Fibroblast of skin of left quadriceps (primary cell): ENCODE results near the gene ABCC6.
"Not testable (repeated sequence)": the region's sequence is repeated elsewhere in the genome, so short reads cannot be mapped to it uniquely, and the experiment has no call there.

ENCODE experiments used
- DNase-seq, 2 experiments: peaks; one replicate each; pipeline ENCODE4 v3.0.0-alpha.2; 2013; ENCODE audit warnings: low read depth in 2 of 2

Gene ABCC6

DNA sequence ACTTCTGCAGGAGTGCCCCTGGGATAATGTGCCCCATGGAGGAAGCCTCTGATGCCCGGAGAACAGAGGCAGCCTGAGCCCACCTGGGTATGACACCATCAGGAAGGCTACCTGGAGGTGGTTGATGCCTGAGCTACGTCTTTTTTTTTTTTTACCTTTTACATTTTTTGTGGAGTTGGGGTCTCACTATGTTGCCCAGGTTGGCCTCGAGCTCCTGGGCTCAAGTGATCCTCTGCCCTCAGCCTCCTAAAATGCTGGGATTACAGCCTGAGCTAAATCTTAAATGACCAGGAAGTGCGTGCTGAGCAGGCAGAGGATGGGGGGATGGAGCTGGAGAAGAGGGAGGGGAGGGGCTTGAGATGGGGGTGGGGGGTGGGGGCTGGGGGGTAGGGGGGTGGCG, 32.7 kb downstream of the ABCC6 start:
- DNase-seq, result no peak

DNA sequence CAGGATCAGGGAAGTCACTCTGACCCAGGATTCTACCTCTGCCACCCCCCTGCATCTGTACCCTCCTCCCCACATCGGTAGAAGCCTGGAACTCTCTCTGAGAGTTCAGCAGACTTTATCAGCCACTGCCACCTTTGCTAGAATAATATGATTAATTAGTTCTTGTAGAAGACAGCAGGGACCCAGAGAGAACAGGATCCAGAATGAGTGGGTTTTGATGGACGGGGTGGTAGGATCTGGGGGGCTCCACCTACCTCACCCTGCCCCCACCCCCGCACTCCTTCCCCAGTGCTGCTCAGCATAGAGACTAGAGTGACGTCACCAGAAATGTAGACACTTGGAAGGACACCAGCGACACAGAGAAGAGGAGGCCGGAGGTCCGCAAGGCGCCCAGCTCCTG, 33.5 kb downstream of the ABCC6 start:
- no peak for DNase-seq

DNA sequence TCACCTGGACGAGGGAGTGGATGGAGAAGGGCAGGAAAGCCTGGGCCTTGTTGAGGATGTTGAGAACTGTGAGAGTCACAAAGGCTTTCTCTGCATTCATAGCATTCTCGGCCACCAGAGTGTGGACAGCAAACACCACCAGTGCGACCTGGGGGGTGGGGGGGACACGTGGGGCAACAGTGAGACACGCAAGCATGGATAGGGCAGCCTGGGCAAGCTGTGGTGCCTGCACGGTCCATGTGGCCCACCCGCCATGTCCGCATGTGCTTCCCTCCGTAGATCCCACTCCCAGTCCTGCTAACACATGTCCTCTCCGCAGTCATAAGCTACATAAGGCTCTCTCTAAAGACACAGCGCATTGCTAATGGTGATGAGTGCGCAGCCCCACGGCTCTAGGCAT, 34.5 kb downstream of the ABCC6 start:
- DNase-seq, result no peak

DNA sequence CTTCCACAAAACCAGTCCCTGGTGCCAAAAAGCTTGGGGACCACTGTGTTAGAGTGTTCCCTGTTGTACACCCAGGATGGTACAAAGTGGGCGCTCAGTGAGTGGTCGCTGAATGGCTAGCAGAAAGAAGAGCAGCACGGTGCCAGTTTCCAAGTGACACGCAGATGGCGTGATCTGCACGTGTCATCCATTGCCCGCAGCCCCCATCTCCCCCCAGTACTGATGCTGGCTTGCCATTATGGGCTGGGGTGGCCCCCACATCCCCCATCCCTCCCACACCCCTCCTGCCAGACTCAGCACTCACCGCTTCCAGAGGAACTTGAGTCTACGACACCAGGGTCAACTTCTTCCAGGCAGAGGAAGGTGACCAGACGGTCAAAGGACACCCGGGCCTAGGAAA, 36.5 kb downstream of the ABCC6 start:
- no peak for DNase-seq

DNA sequence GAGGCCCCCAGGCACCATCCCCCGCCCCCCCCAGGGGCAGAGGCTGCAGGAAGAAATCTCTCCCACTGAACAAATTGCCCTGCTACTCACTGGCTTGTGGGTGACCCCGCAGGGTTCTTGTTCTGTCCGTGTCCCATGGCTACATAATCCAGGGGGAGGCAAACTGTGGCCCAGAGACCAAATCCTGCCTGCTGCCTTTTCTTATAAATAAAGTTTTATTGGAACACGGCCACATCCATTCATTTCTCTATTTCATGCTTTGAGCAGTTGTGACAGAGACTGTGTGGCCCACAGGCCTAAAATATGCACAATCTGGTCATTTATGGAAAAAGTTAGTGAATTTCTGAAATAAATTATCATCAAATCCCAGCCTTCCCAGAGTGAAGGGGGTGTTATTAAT, 38.2 kb downstream of the ABCC6 start:
- DNase-seq, result no peak

DNA sequence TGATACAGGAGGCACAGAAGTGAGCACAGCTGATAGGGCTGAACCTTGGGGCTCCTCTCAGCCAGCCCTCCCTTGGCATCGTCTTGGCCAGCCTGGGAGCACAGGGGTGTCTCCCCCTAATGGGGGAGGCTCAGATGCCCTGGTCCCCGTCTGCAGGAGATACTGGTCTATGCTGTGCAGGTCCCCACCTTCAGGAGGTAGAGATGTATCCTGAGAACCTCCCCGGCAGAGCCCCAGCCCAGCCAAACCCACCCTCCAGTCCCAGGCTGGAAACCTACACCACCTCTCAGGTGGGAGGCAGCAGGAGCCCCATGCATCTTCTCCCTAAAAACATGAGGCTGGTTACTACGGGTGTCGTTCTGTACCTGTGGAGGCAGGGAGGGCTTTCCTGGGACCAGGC, 38.7 kb downstream of the ABCC6 start:
- no peak for DNase-seq

DNA sequence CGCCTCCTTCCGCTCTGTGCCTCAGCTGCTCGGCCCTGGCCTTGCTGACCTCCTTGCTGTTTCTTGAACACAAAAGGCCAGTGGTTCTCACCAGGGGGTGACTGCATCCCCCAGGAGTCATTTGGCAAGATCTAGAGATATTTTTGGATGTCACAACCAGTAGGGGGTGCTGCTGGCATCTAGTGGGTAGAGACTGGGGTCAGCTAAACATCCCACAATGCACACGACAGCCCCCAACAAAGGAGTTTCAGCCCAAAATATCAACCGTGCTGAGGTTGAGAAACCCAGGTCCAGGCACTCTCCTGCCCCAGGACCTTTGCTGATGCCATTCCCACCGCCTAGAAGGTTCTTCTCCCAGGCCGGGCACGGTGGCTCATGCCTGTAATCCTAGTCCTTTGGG, 39.7 kb downstream of the ABCC6 start:
- no peak for DNase-seq

DNA sequence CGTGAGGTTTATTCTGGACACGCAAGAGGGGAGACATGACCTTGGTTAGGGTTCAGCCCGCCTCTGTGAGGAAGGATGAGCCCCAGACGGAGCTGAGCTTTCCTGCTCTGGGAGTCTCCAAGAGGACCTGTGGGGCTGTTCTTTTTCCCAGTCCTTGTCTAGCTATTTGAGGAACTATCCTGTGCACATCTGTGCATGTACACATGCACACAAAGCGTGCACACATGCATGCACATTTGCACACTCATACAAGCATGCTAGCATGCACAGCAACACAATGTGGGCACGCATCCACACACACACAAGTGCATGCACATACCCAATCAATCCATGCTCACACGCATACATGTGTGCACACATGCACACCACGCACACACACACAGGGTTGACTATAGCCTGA, 40.4 kb downstream of the ABCC6 start:
- no peak for DNase-seq

DNA sequence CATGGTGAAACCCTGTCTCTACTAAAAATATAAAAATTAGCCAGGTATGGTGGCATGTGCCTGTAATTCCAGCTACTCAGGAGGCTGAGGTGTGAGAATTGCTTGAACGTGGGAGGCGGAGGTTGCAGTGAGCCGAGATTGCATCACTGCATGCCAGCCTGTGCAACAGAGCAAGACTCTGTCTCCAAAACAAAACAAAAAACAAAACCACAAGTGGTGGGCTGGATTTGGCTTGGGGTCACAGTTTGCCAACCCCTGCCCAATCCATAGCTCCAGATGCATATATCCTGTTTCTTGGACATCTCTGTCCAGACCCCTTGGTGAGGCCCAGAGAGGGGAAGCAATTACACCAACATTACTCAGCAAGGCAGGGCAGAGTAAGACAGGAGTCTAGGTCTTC, 41.5 kb downstream of the ABCC6 start:
- not testable (repeated sequence) for DNase-seq

DNA sequence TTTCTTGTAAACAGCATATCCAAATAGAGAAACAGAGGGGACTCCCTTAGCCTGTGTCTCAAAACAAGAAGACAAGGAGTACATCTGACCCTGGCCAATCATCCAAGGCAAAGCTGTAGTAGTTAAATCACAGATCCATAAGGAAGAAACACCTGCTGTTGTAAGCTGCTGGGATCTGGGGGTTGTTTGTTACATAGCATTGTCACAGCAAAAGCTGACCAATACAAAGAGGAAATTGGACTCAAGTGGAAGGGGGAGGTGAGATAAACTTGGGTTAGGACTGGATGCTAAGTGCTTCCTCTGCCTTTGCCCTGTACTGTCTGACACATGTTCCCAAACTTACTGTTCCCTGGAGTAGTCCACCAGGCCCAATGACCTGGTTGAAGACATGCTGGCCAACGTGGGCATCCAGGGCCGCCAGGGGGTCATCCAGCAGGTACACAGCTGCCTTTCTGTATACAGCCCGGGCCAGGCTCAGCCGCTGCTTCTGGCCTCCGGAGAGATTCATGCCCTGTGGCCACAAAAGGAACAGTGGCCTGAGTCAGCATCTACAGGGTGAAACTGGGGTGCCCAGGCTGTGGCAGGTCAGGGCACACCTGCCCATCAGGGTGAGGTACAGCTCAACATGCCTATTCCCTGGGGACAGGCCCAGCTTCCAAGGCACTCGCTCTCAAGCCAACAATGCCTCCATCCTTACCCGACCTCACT, 44.7 kb downstream of the ABCC6 start:
- DNase-seq, result no peak

DNA sequence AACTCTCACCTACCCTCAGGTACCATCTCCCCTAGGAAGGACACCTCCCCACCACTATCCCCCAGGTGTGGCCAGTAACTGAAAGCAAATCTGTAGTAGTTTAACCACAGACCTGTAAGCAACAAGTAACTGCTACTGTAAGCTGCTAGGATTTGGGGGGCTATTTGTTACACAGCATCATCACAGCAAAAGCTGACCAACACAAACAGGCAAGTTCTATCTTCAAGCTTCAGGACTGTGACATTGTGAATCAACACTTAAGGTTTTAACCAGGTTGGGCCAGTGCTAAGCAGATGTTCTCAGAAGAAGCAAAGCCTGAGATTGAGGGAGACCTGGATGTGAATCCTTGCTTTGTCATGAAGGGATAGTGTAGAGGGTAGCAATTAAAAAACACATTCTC, 47.0 kb downstream of the ABCC6 start:
- DNase-seq, result no peak

DNA sequence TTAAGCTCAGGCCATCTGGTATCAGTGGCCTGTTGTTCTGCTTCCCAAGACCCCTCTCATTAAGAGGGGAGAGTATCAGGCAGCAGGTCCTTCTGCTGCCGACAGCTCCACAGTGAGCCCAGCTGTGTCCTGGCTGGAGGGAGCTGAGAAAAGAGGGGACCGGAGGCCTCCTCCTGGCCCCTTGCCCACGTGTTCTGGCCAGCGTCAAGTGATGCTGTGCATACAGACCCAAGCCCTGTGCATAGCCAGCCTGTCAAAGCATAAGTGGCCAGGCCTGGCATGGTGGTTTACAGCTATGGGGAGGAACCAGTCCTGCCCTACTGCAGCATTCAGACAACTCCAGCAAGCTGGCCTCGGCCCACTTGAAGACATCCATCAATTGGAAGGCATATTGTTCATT, 48.0 kb downstream of the ABCC6 start:
- no peak for DNase-seq

DNA sequence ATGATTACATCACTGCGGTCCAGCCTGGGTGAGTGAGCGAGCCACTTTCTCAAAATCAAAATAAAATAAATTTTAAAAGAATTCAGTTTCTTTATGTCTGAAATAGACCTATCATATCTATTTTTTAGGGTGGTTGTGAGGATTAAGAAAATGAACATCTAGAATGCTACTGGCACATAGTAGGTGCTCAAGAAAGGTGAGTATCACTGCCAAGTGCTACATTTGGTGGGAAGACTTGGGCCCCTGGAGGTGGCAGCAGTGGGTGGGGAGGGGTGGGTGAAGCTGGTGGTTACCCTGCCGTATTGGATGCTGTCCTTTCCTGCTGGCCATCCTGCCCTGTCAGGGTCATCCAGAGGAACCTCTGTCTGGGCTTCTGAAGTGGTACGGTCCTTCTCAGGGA, 50.3 kb downstream of the ABCC6 start:
- no peak for DNase-seq

DNA sequence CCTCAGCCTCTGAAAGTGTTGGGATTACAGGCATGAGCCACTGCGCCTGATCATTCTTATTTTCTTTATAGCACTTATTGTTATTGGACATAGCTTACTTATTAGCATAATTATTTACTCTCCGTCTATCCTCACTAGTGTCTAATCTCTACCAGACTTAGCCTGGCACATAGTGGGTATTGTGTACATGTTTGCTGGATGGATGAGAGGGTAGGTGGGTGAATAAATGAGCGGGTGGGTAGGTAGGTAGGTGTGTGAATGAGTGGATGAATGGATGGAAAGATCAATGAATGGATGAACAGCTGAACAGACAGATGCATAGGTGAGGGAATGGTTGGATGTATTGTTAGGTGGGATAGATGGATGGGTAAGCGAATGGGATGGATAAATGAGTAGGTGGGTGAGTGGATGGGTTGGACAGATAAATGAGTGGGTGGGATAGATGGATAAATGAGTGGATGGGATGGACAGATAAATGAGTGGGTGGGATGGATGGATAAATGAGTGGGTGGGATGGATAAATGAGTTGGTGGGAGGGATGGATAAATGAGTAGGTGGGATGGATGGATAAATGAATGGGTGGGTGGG, 51.9 kb downstream of the ABCC6 start:
- DNase-seq, result no peak

DNA sequence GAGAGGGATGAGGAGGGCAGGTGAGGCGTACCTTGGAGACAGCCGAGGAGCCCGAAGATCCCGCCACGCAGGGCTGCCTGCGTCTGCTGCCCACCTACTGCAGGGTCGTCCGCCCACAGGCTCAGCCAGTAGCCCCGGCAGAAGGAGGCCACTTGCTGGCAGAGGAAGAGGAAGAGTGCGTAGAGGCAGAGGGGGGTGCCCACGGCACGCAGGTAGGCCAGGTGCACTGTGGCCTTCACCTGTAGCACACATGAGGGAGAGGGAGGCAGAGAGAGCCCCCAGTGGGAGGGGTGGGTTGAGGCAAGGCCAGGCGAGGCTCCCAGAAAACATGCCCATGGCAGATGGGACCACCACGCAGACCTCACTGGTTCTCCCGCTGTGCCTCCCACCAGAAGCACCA, 53.7 kb downstream of the ABCC6 start:
- no peak for DNase-seq

DNA sequence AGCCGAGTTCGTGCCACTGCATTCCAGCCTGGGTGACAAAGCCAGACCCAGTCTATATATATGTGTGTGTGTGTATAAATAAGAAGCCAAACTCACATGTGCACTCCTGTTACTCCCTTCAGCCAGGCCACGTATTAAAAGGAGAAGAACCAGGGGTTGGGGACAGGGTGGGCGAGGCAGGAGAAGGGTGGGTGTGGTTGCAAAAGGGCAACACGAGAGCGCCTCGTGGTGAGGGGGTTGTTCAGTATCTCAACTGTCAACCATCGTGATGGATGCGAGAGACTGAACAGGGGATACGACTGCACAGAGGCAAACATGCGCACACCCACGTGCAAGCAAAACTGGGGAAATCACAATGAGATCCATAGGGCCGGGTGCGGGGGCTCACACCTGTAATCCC, 54.9 kb downstream of the ABCC6 start:
- no peak for DNase-seq

DNA sequence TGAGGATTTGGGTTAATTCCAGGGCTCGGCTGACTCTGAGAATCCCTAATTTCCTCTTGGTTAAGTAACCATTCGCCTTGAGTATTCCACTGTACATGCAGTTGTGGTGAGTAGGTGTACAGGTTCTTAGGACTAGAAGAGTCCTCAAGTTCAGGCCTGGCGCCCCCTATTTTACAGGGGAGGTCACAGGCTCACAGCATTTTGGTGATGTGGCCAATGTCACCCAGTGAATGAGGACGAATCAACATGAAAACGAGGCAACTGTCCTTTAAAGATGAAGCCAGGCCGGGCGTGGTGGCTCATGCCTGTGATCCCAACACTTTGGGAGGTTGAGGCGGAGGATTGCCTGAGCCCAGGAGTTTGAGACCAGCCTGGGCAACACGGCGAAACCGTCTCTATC, 55.4 kb downstream of the ABCC6 start:
- DNase-seq, result no peak

DNA sequence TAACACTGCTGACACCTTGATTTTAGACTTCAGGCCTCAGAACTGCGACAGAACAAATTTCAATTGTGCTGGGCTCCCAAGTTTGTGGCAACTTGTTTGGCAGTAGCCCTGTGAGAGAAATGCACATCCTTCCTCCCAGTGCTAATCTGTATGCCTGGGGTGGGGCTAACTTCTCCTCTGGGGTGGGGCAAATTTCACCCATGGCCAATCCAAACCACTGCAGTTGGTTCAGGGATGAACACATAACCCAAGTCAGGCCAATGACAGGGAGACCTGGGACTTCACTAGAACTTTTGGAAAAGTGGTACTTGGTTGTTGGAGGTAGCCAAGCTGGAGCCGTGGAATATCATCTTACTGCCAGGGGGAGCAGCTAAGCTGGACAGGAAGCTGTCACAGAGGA, 56.3 kb downstream of the ABCC6 start:
- DNase-seq, result no peak

DNA sequence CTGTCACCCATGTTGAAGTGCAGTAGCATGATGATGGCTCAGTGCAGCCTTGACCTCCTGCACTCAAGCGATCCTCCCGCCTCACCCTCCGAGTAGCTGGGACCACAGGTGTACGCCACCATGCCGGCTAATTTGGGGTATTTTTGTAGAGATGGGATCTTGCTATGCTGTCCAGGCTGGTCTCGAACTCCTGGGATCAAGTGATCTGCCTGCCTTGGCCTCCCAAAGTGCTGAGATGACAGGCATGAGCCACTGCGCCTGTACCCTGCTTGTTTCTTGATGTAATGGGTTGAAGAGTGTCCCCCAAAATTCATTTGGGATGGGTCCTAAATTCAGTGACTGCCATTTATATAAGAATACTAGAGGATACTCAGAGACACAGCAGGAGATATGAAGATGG, 57.2 kb downstream of the ABCC6 start:
- no peak for DNase-seq

DNA sequence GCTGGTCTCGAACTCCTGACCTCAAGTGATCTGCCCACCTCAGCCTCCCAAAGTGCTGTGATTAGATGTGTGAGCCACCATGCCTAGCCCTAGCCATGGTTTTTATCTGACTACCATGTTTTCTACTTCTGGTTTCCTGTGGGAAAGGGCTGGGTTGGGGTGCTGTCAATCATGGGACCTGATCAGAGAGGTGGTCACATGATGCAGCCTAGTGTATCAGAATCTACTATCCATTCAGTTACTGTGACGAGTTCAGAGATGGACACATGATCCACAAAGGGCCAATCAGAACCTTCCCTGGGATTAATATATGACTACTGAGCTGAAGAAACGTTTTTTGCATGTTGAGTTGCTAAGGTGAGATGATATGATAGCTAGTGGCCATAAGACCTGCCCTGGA, 59.1 kb downstream of the ABCC6 start:
- DNase-seq, result no peak

DNA sequence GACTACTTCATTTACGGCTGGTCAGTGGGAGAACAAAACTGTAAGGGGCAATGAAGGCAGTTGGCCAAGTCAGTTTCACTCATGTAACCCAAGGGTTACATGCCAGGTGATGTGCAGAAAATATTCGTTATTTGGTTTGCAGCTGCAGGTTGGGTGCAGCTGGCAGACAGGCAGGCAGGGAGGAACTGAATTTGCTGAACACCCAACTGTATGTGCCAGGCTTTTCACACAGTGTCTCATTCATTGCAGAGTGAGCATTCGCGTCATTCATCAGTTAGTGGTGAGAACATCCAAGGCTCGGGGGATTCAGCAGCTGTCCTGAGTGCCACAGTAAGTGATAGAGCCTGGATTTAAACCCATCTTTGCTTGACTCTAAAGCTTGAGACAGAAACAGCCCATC, 59.7 kb downstream of the ABCC6 start:
- no peak for DNase-seq

DNA sequence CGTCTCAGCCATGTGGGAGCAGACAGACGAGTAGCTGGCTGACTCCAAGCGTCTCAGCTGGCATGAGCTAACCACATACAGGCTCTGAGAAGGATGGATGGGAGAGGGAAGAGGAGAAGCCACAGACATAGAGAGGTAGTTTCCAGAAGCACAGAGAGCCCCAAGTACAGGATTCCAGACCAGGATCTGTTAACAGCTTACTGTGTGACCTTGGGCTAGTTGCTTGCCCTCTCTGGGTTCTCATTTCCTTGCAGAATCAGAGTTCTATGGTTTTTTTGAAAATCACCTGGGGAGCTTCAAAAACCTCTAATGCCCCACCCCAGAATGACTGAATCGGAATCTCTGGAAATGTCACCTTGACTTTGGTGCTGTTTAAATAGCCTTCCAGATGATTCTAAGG, 60.2 kb downstream of the ABCC6 start:
- DNase-seq, result no peak

DNA sequence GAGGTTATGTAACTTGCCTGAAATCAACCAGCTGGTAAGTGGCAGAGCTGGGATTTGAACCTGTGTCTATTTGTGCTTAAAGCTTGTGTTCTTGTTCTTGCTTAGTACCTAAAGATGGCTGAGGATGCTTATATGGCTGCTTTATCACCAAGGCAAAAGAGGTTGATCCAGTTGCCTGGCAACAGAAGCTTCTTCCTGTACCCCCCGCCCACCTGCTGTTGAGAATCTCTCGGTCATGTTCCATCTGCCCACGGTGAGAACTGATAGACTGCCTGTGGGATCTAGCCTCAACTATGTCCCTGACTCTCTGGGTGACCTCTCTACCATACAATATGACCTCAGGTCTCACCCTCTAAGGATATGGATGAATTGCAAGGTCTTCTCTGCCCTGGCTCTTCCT, 60.7 kb downstream of the ABCC6 start:
- DNase-seq, result no peak

DNA sequence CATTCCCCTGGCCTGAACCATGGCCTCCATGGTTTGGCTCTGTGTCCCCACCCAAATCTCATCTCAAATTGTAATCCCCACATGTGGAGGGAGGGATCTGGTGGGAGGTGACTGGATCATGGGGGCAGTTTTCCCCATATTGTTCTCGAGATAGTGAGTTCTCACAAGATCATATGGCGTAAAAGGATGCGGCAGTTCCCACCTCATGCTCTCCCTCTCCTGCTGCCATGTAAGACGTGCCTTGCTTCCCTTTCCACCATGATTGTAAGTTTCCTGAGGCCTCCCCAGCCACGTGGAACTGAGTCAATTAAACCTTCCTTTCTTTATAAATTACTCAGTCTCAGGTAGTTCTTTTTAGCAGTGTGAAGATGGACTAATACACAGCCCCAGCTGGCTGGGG, 61.5 kb downstream of the ABCC6 start:
- not testable (repeated sequence) for DNase-seq
